HG03442 (cell line): ENCODE results near the gene ASXL2.
"Not testable (repeated sequence)": the region's sequence is repeated elsewhere in the genome, so short reads cannot be mapped to it uniquely, and the experiment has no call there.

Experiments
- ATAC-seq: cut with Tn5 transposase; IDR thresholded peaks from one replicate; pipeline ENCODE4 v1.9.1; 2021; ENCODE audit warnings: mild to moderate bottlenecking, moderate library complexity; ENCODE audit not compliant: unreplicated experiment

Gene ASXL2

DNA sequence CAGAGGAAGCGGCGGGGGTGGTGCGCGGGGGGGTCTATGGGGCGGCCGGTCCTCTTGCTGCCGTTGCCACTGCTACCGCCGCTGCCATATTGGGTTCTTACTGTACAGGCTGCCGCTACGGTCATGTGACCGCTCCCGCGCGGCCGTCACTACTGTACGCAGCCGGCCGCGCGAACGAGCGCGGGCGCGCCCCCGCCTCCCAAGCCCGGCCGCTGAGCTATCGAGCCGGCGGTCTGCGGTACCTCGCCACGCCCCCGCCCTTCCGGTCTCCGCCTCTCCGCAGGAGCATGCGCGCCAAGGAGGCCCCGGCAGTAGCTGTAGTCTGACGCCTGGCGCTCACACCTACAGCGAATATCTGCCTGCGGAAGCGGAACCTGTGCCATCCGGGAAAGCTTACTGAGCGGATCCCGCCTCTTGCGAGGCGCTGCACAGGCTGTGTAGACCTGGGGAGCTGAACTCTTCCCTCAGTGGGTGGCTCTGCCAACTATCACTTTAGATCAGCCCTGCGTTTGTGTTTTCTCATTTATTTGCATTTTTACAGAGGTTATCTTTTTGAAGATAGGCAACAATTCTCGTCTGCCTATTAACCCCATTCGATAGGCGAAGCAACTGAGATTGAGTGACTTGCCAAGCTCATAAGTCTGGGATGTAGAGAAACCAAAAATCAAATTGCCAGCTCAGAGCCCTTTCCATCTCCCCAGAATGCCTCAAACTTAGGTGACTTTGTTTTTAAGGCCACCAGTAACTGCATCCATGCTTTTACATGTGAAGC, at the start of gene ASXL2:
Gene ASXL2 (minus strand): TSS at position 127 of the 772 bp plus-strand sequence. CDS start 265 bp downstream, outside the sequence.
- peak; percentile 86 for ATAC-seq

DNA sequence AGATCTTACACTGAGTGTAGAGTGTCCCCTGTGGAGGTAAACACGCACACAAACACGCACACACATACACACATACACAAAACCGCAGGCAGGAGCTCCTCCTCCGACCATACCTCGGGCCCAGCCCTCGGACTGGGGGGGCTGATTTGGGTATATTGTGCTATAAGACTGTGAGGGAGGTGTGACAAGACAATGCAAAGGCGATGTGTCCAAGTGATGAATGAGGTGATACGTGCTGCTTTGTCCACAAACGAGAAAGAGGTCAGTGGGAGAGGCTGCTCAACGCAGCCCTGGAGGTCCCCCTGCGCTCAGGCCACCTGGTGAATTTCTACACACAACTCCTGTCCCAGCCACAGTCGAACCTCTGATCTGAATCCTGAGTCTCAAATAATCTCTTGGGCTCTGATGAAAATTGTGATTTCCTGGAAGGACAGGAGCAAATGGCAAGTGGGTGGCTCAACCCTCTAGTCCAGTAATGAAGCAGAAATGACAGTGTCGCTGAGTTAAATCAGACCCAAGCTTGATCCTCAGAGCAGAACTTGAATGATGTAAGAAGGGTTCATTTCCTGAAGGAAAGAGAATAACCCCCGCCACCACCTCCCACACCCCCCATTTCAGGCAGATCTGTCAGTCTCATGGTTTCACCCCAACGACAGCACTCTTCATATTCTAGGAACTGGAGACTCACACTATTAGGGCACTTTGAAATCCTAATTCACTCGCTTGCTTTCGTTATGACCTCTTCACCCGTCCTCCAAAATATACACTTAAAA, 48.9 kb upstream of the ASXL2 start:
- no peak for ATAC-seq

DNA sequence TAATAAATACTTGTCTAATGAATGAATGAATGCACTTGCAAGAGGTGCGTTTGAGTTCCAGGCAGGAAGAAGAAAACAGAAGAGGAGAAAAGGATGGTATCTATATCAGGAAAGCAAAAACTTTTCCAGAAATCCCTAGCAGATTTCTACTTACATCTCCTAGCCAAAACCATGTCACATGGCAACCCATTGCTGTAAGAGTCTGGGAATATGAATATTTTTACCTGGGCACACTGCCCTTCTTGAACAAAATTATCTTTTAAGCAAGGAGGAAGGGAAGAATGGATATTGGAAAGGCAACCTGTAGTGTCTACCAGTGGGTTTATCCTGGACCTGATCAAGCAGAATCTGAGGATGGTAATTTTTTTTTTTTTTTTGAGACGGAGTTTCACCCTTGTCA, 44.2 kb upstream of the ASXL2 start:
- ATAC-seq: no peak

DNA sequence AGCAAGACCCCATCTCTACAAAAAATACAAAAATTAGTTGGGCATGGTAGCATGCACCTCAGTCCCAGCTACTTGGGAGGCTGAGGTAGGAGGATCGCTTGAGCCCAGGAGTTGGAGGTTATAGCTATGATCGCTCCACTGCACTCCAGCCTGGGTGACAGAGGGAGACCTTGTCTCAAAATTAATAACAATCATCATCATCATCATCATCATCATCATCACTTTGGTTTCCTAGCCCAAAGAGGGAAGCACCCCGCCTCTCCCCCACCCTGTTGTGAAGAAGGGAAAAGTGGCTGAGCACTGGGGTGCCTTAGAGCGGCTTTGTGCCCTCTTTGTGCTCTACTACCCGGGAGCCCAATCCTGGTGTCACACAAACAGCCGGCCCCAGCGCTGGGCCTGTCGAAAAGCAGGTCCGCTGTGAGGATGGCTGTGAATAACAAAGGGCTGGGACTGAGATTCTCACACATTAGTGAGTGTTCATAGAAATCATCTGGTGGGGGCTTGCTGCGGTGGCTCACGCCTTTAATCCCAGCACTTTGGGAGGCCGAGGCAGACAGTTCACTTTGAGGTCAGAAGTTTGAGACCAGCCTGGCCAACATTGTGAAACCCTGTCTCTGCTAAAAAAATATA, 42.6 kb upstream of the ASXL2 start:
- no peak for ATAC-seq

DNA sequence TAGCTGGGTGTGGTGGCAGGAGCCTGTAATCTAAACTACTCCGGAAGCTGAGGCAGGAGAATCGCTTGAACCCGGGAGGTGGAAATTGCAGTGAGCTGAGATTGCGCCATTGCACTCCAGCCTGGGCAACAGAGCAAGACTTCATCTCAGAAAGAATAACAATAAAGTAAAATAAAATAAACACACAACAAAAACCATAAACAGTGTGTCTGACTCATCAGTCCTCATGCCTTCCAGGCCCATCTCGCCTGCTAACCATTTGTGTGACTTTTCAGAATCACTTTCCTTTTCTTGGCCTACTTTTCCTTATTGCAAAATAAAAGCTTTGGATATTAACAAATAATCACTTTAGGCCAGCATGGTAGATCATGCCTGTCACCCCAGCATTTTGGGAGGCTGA, 42.0 kb upstream of the ASXL2 start:
- ATAC-seq: no peak

DNA sequence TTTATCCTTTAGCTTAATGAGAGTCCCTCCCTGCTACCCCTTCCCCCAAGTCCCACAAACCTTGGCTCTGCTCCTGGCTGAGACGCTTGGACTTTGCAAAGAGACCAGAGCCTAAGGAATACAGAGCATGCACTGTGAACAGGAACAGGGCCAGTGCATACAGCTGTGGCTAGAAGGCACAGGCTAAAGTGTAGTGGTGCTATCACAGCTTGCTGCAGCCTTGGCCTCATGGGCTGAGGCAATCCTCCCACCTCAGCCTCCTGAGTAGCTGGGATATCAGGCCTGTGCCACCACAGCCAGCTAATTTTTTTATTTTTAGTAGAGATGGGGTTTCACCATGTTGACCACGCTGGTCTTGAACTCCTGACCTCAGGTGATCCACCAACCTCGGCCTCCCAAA, 39.5 kb upstream of the ASXL2 start:
- ATAC-seq: no peak

DNA sequence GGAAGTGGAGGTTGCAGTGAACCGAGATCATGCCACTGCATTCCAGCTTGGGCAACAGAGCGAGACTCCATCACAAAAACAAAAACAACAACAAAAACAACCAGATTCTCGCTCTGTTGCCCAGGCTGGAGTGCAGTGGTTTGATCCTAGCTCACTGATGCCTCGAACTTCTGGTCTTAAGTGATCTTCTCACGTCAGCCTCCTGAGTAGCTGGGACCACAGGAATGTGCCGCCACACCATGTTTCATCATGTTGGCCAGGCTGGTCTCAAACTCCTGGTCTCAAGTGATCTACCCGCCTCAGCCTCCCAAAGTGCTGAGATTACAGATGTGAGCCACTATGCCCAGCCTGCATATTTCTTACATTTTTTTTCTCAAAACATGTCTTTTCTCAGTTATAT, 39.1 kb upstream of the ASXL2 start:
- not testable (repeated sequence) for ATAC-seq

DNA sequence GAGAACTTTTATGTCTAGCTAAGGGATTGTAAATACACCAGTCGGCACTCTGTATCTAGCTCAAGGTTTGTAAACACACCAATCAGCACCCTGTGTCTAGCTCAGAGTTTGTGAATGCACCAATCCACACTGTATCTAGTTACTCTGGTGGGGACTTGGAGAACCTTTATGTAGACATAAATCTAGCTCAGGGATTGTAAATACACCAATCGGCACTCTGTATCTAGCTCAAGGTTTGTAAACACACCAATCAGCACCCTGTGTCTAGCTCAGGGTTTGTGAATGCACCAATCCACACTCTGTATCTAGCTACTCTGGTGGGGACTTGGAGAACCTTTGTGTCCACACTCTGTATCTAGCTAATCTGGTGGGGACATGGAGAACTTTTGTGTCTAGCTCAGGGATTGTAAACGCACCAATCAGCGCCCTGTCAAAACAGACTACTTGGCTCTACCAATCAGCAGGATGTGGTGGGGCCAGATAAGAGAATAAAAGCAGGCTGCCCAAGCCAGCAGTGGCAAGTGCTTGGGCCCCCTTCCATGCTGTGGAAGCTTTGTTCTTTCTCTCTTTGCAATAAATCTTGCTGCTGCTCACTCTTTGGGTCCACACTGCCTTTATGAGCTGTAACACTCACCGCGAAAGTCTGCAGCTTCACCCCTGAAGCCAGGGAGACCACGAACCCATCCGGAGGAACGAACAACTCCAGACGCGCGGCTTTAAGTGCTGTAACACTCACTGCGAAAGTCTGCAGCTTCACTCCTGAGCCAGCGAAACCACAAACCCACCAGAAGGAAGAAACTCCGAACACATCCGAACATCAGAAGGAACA, 37.9 kb upstream of the ASXL2 start:
- ATAC-seq: not testable (repeated sequence)

DNA sequence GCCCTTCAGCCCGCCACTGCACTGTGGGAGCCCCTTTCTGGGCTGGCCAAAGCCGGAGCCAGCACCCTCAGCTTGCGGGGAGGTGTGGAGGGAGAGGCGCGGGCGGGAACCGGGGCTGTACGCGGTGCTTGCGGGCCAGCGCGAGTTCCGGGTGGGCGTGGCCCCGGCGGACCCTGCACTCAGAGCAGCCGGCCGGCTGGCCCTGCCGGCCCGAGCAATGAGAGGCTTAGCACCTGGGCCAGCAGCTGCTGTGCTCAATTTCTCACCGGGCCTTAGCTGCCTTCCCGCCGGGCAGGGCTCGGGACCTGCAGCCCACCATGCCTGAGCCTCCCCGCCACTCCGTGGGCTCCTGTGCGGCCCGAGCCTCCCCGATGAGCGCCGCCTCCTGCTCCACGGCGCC, 37.1 kb upstream of the ASXL2 start:
- ATAC-seq: not testable (repeated sequence)

DNA sequence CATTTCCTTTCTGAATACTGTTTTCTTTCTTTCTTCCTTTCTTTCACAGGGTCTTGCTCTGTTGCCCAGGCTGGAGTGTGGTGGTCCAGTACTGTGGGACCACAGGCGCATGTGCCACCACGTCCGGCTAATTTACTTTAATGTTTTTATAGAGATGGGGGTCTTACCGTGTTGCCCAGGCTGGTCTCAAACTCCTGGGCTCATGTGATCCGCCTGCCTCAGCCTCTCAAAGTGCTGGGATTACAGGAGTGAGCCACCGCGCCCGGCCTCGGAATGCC, 35.3 kb upstream of the ASXL2 start:
- not testable (repeated sequence) for ATAC-seq

DNA sequence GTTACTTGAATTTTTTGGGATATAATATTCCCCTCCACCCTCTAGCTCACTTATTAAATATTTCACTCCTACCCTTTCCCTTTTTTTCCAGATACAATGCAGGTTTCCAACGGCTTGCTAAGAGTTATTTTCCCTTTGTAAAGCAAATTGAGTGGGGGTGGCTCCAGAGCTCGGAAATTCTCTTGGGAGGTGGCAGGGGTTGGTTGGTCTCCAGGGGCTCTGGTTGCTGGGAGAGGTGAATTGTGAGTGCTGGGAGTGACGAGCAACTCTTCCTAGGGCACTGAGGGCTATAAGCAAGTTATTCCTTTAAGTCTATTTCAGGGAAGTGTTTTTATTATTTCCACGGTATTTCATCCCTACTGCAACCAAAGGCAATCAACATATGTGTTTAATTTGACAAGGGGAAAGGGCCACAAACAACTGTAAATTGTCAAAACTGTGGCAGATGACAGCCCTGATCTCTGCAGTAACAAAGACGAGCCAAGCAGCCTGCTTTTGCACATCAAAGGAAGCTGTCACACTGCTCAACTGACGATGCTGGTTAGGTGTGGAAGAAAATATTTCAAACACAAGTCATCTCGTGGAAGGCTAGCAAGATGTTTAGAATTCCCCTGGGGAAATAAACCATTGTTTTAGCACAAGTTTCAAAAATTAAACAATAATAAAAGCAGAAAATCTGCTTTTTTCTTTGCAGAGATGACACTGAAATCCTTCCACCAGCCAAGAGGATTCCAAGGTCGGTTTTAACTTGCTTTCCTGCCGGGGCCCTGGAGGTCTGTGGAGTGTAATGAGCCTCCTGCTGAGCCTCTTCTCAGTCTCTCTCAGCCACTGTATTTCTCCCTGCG, 34.8 kb upstream of the ASXL2 start:
- no peak for ATAC-seq

DNA sequence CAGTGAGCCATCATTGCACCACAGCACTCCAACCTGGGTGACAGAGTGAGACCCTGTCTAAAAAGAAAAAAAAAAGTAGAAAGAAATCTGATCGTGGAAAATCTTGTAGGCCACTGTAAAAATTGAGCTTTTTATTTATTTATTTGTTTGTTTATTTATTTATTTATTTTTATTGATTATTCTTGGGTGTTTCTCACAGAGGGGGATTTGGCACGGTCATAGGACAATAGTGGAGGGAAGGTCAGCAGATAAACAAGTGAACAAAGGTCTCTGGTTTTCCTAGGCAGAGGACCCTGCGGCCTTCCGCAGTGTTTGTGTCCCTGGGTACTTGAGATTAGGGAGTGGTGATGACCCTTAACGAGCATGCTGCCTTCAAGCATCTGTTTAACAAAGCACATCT, 31.3 kb upstream of the ASXL2 start:
- not testable (repeated sequence) for ATAC-seq

DNA sequence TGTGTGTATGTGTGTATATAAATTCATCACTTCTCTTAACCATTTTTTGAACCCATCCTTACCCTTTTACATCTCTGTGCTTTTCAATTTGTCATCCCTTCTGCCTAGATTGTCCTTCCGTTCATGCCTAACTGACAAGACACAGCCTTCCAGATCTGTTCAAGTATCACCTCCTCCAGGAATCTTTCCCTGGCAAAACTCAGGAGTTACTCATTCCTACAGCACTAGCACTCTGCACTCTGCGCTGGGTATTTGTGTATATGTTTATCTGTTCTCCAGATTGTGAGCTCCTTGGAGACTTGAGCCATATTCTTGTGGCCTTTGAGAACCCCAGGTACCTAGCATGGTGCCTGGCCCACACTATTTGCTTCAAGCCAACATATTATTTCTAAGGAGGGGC, 26.8 kb upstream of the ASXL2 start:
- no peak for ATAC-seq

DNA sequence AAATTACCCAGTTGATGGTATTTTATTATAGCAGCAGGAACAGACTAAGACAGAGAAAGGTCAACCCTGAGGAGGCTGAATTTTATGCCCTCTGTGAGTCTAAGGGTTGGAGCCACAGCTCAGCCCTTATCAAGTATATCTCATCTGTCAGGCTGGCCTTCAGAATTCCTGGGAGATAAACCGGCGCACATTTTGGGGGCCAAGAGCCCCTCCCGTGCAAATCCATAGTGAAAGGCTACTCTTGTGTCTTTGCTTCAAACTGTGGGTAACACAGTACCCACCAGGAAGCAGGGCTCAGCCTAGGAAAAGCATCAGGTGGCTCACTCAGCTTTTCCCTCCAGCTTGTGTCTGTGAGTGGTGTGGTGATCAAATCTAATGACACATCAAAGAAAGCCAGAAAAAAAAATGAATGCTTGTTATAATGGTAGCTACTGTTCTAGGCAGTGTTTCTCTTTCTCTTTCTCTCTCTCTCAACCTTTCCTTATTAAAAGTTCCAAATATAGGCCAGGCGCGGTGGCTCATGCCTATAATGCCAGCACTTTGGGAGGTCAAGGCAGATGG, 25.0 kb upstream of the ASXL2 start:
- ATAC-seq: no peak

DNA sequence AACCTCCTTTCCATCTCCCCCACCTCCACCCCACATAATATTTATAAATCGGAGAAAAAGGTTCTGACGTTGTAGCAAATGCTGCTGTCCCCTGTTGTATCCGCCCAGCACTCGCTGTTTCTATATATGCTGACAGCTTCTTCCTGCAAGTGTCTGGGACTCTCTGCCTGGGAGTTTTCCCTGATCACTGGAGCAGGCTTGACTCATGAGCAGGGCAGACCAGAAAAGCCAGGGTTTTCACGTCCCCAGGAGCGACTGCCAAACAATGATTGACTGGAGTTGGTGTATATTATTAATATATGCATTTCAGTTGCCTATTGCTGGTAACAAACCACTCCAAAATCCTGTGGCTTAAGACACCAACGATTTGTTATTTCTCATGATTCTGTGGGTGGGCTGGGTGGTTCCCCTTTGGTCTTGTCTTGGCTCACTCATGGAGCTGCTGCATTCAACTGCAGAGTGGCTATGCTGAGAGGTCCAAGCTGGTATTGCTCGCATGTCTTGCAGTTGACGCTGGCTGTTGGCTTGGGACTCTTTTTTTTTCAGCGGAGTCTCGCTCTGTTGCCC, 21.2 kb upstream of the ASXL2 start:
- ATAC-seq: no peak

DNA sequence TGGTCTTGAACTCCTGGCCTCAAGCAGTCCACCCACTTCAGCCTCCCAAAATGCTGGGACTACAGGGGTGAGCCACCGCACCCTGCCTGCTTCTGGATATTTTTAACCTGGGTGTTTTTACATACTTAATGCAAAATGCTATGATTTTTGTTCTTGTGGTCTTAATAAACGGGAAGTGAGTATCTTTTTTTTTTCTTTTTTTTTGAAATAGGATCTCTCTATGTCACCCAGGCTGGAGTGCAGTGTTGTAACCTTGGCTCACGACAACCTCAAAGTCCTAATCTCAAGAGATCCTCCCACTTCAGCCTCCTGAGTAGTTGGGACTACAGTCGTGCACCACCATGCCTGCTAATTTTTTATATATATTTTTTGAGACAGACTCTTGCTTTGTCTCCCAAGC, 19.2 kb upstream of the ASXL2 start:
- no peak for ATAC-seq

DNA sequence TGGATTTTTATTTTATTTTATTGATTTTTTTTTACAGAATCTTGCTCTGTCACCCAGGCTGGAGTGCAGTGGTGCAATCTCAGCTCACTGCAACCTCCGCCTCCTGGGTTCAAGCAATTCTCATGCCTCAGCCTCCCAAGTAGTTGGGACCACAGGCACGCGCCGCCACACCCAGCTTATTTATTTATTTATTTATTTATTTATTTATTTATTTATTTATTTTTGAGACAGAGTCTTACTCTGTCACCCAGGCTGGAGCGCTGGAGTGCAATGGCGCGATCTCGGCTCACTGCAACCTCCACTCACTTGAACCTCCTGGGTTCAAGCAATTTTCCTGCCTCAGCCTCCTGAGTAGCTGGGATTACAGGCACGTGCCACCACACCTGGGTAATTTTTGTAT, 18.0 kb upstream of the ASXL2 start:
- ATAC-seq: not testable (repeated sequence)

DNA sequence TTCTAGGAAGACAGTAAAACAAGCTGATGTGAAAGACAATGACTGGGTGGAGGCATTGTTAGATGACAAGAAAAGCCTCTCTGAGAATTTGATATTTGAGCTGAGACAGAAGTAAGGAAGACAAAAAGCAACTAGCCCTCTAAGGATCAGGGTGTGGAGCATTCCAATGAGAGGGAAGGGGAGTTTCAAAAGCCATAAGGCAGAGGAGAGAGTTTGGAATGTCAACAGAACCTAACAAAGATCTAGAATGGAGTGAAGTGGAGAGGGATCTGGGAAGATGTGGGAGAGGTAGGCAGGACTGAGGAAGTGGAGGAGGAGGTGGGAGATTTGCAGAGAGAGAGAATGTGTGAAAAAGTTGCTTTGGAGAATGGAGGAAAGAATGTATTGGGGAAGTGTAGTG, 17.3 kb upstream of the ASXL2 start:
- no peak for ATAC-seq

DNA sequence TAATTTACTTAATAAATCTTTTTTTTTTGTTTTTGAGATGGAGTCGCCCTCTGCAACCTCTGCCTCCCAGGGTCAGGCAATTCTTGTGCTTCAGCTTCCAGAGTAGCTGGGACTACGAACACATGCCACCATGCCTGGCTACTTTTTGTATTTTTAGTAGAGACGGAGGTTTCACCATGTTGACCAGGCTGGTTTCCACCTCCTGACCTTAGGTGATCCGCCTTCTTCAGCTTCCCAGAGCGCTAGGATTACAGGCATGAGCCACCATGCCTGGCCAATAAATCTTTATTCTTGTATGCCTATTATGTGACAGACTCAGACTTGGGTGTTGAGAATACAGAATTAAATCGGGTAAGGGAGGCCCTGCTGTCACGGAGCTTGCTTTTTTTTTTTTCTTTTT, 16.7 kb upstream of the ASXL2 start:
- no peak for ATAC-seq
